HG02943 (cell line): ENCODE data around the gene ZNF417.
A peak's percentile ranks its signal among the peaks of the same experiment; 100 is the strongest.
"Not testable (repeated sequence)": the region's sequence is repeated elsewhere in the genome, so short reads cannot be mapped to it uniquely, and the experiment has no call there.

ENCODE experiments used
- ATAC-seq: cut with Tn5 transposase; IDR thresholded peaks from one replicate; pipeline ENCODE4 v1.9.1; 2021; ENCODE audit warnings: mild to moderate bottlenecking, low read depth, moderate library complexity; ENCODE audit not compliant: unreplicated experiment

ZNF417 gene

GRCh38 chr19:57916168-57916995 lies at the start of gene ZNF417:
ZNF417 (minus strand) TSS chr19:57916592; CDS start chr19:57916411, 181 bp downstream.
- peak; percentile 96 for ATAC-seq

GRCh38 chr19:57964761-57965160 lies 48.4 kb upstream of the ZNF417 start:
- ATAC-seq, result no peak

GRCh38 chr19:57961785-57962184 lies 45.4 kb upstream of the ZNF417 start:
- no peak for ATAC-seq

GRCh38 chr19:57954996-57955395 lies 38.6 kb upstream of the ZNF417 start:
- no peak for ATAC-seq

- no peak for ATAC-seq
These were observed 33.3 kb upstream of the ZNF417 start for GRCh38 chr19:57949702-57950101.

GRCh38 chr19:57949296-57949695 lies 32.9 kb upstream of the ZNF417 start:
- no peak for ATAC-seq

GRCh38 chr19:57947419-57948134 lies 31.2 kb upstream of the ZNF417 start, which contains the start of gene ZNF256:
ZNF256 (minus strand) TSS chr19:57947706; CDS start chr19:57947474, 232 bp downstream.
- peak; percentile 89 for ATAC-seq

- no peak for ATAC-seq
These were observed 30.7 kb upstream of the ZNF417 start for GRCh38 chr19:57947088-57947418.

GRCh38 chr19:57946316-57946715 lies 29.9 kb upstream of the ZNF417 start:
- no peak for ATAC-seq

- ATAC-seq, result no peak
These were observed 25.2 kb upstream of the ZNF417 start for GRCh38 chr19:57941593-57941992.

GRCh38 chr19:57935731-57936130 lies 19.3 kb upstream of the ZNF417 start:
- ATAC-seq, result no peak

GRCh38 chr19:57934820-57935665 lies 18.7 kb upstream of the ZNF417 start, which contains the start of gene ZNF418:
ZNF418 (minus strand) TSS chr19:57935402; CDS start chr19:57933822, 1,580 bp downstream.
- no peak for ATAC-seq

GRCh38 chr19:57927587-57927986 lies 11.2 kb upstream of the ZNF417 start:
- ATAC-seq, result no peak

GRCh38 chr19:57914531-57914930 lies 1.9 kb downstream of the ZNF417 start:
- ATAC-seq, result no peak

- ATAC-seq, result no peak
These were observed 9.0 kb downstream of the ZNF417 start for GRCh38 chr19:57907394-57907793.

GRCh38 chr19:57905258-57905657 lies 11.1 kb downstream of the ZNF417 start:
- ATAC-seq, result no peak

- no peak for ATAC-seq
These were observed 12.7 kb downstream of the ZNF417 start for GRCh38 chr19:57903618-57904184.

- no peak for ATAC-seq
These were observed 16.1 kb downstream of the ZNF417 start for GRCh38 chr19:57900311-57900710.

GRCh38 chr19:57890706-57891105 lies 25.7 kb downstream of the ZNF417 start:
- not testable (repeated sequence) for ATAC-seq

- ATAC-seq, result no peak
These were observed 27.7 kb downstream of the ZNF417 start, which contains the start of gene ZNF814 for GRCh38 chr19:57888560-57889231. ZNF814 (minus strand) TSS chr19:57889037; CDS start chr19:57888802, 235 bp downstream.
